ENCODE results near the gene SERPINE2. TPM values are rescaled to one million over a fixed set of nuclear protein-coding genes. Genes with fewer than 3 reads are reported as not detected.
"Not testable (repeated sequence)": the region's sequence is repeated elsewhere in the genome, so short reads cannot be mapped to it uniquely, and the experiment has no call there.

The SERPINE2 gene
- total RNA-seq, 1 donor from 2014 or later, result 36.0 TPM

DNA sequence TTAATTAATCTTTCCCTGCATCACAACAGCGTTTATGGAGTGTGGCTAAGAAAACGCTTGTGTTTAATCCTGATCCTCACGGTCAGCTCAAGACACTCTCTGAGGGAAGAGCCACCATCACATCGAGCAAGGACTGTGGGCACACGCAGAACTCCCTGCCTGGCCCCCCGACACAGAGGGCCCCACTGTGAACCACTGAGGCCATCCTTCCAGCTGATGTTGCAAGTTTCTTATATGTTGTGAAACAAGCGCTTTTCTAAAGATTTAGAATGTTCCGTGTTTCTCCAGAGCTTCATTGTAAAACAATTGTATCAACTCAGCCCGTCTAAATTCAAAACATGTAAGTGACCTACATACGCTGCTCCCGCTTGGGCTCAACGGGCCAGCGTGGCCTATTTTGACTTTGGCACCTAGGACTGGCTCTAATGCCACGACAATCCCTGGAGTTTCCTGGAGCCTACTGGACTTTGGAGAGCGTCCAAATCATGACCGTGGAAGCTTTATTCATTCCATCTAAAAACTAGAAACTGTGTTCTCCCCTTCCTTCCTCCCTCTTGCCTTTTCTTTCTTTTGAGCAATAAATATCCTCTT, 34.9 kb downstream of the SERPINE2 start:
- Mint-ChIP-seq H3K4me3 (no peak overlapping the region), H3K9me3 (peaks cover 2% of the 10 kb centered on the region), H3K4me1 (no peaks in the 10 kb centered on the region), H3K27me3 (ENCODE audit: low read depth) (no peaks in the 10 kb centered on the region), H3K27ac (ENCODE audit: unreplicated experiment) (no peak overlapping the region), H3K36me3 (ENCODE audit: low read depth) (peaks cover 9% of the 10 kb centered on the region)
- TF ChIP-seq, protein P1, sequence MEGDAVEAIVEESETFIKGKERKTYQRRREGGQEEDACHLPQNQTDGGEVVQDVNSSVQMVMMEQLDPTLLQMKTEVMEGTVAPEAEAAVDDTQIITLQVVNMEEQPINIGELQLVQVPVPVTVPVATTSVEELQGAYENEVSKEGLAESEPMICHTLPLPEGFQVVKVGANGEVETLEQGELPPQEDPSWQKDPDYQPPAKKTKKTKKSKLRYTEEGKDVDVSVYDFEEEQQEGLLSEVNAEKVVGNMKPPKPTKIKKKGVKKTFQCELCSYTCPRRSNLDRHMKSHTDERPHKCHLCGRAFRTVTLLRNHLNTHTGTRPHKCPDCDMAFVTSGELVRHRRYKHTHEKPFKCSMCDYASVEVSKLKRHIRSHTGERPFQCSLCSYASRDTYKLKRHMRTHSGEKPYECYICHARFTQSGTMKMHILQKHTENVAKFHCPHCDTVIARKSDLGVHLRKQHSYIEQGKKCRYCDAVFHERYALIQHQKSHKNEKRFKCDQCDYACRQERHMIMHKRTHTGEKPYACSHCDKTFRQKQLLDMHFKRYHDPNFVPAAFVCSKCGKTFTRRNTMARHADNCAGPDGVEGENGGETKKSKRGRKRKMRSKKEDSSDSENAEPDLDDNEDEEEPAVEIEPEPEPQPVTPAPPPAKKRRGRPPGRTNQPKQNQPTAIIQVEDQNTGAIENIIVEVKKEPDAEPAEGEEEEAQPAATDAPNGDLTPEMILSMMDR (conservative IDR thresholded peaks at IDR 0.05), result no peak
- no peak for DNase-seq (ENCODE audit: low read depth, low spot score)

GRCh38 chr2:224000662-224001061, 38.4 kb downstream of the SERPINE2 start:
- not testable (repeated sequence) for H3K9me3 Mint-ChIP-seq; DNase-seq (ENCODE audit: low read depth, low spot score); H3K27ac Mint-ChIP-seq (ENCODE audit: unreplicated experiment); H3K4me3 Mint-ChIP-seq; H3K27me3 Mint-ChIP-seq (ENCODE audit: low read depth)
- Mint-ChIP-seq H3K36me3 (ENCODE audit: low read depth) (peaks cover 12% of the 10 kb centered on the region), H3K4me1 (peaks cover 15% of the 10 kb centered on the region)

- Mint-ChIP-seq H3K27me3 (ENCODE audit: low read depth) (no peaks in the 10 kb centered on the region), H3K27ac (ENCODE audit: unreplicated experiment) (no peak overlapping the region), H3K36me3 (ENCODE audit: low read depth) (peaks cover 13% of the 10 kb centered on the region), H3K9me3 (peaks cover 2% of the 10 kb centered on the region), H3K4me1 (peaks cover 17% of the 10 kb centered on the region), H3K4me3 (no peak overlapping the region)
- DNase-seq (ENCODE audit: low read depth, low spot score), result no peak
- TF ChIP-seq, protein P1 (conservative IDR thresholded peaks at IDR 0.05), result no peak
These were observed 39.2 kb downstream of the SERPINE2 start for GRCh38 chr2:223999862-224000261.

GRCh38 chr2:223998948-223999347, 40.1 kb downstream of the SERPINE2 start:
- H3K36me3 Mint-ChIP-seq (ENCODE audit: low read depth), result peaks cover 15% of the 10 kb centered on the region
- TF ChIP-seq, protein P1 (conservative IDR thresholded peaks at IDR 0.05), result no peak
- H3K9me3 Mint-ChIP-seq, result peaks cover 2% of the 10 kb centered on the region
- no peak overlapping the region for H3K4me3 Mint-ChIP-seq
- no peak for DNase-seq (ENCODE audit: low read depth, low spot score)
- no peak overlapping the region for H3K27ac Mint-ChIP-seq (ENCODE audit: unreplicated experiment)
- H3K4me1 Mint-ChIP-seq, result peaks cover 21% of the 10 kb centered on the region
- no peaks in the 10 kb centered on the region for H3K27me3 Mint-ChIP-seq (ENCODE audit: low read depth)

DNA sequence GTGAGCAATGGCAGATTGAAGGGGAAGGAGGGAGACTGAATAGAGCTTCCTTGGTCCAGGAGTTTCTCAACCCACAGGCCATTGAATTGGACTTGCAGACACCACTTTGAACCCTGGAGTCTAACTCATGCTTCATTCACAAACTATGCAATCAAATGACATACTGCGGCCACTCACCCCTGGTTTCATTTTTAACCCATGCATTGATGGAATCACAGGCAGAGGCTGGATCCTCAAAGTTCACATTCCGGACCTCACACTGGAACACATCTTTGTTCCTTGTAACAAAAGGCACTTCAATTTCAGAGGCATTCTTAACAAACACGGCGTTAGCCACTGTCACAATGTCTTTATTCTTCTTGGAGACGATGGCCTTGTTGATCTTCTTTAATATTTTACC, 41.1 kb downstream of the SERPINE2 start:
- no peak for DNase-seq (ENCODE audit: low read depth, low spot score)
- Mint-ChIP-seq H3K4me1 (peaks cover 25% of the 10 kb centered on the region), H3K27me3 (ENCODE audit: low read depth) (no peaks in the 10 kb centered on the region), H3K4me3 (no peak overlapping the region), H3K27ac (ENCODE audit: unreplicated experiment) (no peak overlapping the region), H3K36me3 (ENCODE audit: low read depth) (peaks cover 15% of the 10 kb centered on the region), H3K9me3 (peaks cover 2% of the 10 kb centered on the region)
- TF ChIP-seq, protein P1 (conservative IDR thresholded peaks at IDR 0.05), result no peak

- Mint-ChIP-seq H3K9me3 (peaks cover 2% of the 10 kb centered on the region), H3K36me3 (ENCODE audit: low read depth) (peaks cover 15% of the 10 kb centered on the region), H3K4me3 (no peak overlapping the region), H3K27me3 (ENCODE audit: low read depth) (no peaks in the 10 kb centered on the region), H3K4me1 (peaks cover 25% of the 10 kb centered on the region), H3K27ac (ENCODE audit: unreplicated experiment) (no peak overlapping the region)
- no peak for DNase-seq (ENCODE audit: low read depth, low spot score)
- TF ChIP-seq, protein P1 (conservative IDR thresholded peaks at IDR 0.05), result no peak
These were observed 42.7 kb downstream of the SERPINE2 start for GRCh38 chr2:223996391-223996790.
